B cell (primary cell): Measurements from ENCODE around the gene SEPTIN5. TPM values are rescaled to one million over a fixed set of nuclear protein-coding genes. Genes with fewer than 3 reads are reported as not detected.

Experiments used
- ATAC-seq: fragments of 200-7000 bp; cut with Tn5 transposase; one replicate; pipeline ENCODE4 v1.10.0; 2021; ENCODE audit warnings: low read depth, mild to moderate bottlenecking, moderate number of reproducible peaks, moderate library complexity
- CTCF ChIA-PET: fragments of 350-600 bp; sonication (Branson Sonifier 250); formaldehyde crosslinking; loops from one replicate; lab custom pipeline; 2021; ENCODE audit warnings: antibody characterized with exemption, inconsistent platforms; lab: Charles Lee
- POLR2A ChIA-PET: fragments of 350-600 bp; sonication (Branson Sonifier 250); formaldehyde crosslinking; loops from one replicate; lab custom pipeline; 2021; ENCODE audit warnings: antibody characterized with exemption; lab: Charles Lee
- DNase-seq: peaks from one replicate; pipeline ENCODE4 v3.0.0; 2013
- H2AFZ ChIP-seq: 2 replicates; pipeline ENCODE4 v1.6.1; 2012; ENCODE audit warnings: mild to moderate bottlenecking, low read depth, low read length; ENCODE audit not compliant: insufficient read depth, poor library complexity, severe bottlenecking
- H3K27ac ChIP-seq, 2 donors: 1 replicate in 1 of 2; 2 replicates in 1 of 2; pipeline ENCODE4 v1.5.1; 2012 to 2013; ENCODE audit warnings: low read length in 2 of 2, mild to moderate bottlenecking in 2 of 2, moderate library complexity in 1 of 2
- H3K27me3 ChIP-seq, 4 experiments: fragments of 200-600 bp in 1 of 4; sonication (generic) in 1 of 4; replicated peaks in 1 of 4; 1 replicate in 2 of 4; 2 replicates in 2 of 4; pipeline versions ENCODE4 v1.6.1 to v1.7.0; 2013 to 2016; ENCODE audit warnings: low read length in 3 of 4, mild to moderate bottlenecking in 2 of 4, mixed read lengths in 1 of 4, moderate library complexity in 1 of 4; ENCODE audit not compliant: insufficient read depth in 4 of 4, control insufficient read depth in 3 of 4; ENCODE audit errors: control extremely low read depth in 1 of 4
- H3K36me3 ChIP-seq, 2 experiments: replicated peaks in 1 of 2; 1 replicate in 1 of 2; 2 replicates in 1 of 2; pipeline versions ENCODE4 v1.6.1 to v1.7.1; 2013; ENCODE audit warnings: low read length in 1 of 2; ENCODE audit not compliant: insufficient read depth in 2 of 2, control insufficient read depth in 1 of 2; ENCODE audit errors: control extremely low read depth in 1 of 2, extremely low read depth in 1 of 2
- H3K4me1 ChIP-seq, 2 donors: fragments of 200-600 bp in 1 of 2; sonication (generic) in 1 of 2; 1 replicate in 1 of 2; 2 replicates in 1 of 2; pipeline versions ENCODE4 v1.5.1 to v1.6.1; 2013 to 2017; ENCODE audit warnings: low read length in 2 of 2; ENCODE audit not compliant: control insufficient read depth in 2 of 2, insufficient read depth in 2 of 2
- H3K4me2 ChIP-seq: replicated peaks from 2 replicates; pipeline ENCODE3; 2012; ENCODE audit warnings: mild to moderate bottlenecking, low read depth, low read length; ENCODE audit not compliant: poor library complexity, severe bottlenecking
- H3K4me3 ChIP-seq, 5 experiments: fragments of 200-600 bp in 1 of 5; sonication (generic) in 1 of 5; 1 replicate in 3 of 5; 2 replicates in 2 of 5; pipeline versions ENCODE4 v1.5.1 to v1.7.0; 2011 to 2016; ENCODE audit warnings: low read length in 4 of 5, mild to moderate bottlenecking in 4 of 5, low read depth in 2 of 5, control low read depth in 1 of 5, moderate library complexity in 1 of 5; ENCODE audit not compliant: insufficient read depth in 1 of 5; ENCODE audit errors: control extremely low read depth in 1 of 5, extremely low read depth in 1 of 5
- H3K79me2 ChIP-seq: fragments of 200-600 bp; sonication (generic); one replicate; pipeline ENCODE4 v1.6.0; 2016; ENCODE audit warnings: low read length; ENCODE audit not compliant: control insufficient read depth, insufficient read depth
- H3K9ac ChIP-seq: fragments of 200-600 bp; sonication (generic); 2 replicates; pipeline ENCODE4 v1.6.1; 2017; ENCODE audit warnings: mild to moderate bottlenecking, low read length, moderate library complexity
- H3K9me3 ChIP-seq, 3 donors: one replicate each; pipeline versions ENCODE4 v1.6.1 to v1.7.1; 2013; ENCODE audit warnings: low read length in 2 of 3; ENCODE audit not compliant: control insufficient read depth in 2 of 3, insufficient read depth in 1 of 3; ENCODE audit errors: control extremely low read depth in 1 of 3
- H4K20me1 ChIP-seq: 2 replicates; pipeline ENCODE4 v1.6.0; 2012; ENCODE audit warnings: mild to moderate bottlenecking, low read length; ENCODE audit not compliant: insufficient read depth, control insufficient read depth, poor library complexity, severe bottlenecking
- H3K27ac Mint-ChIP-seq: one replicate; pipeline ENCODE4 v1.8.0; 2021; ENCODE audit warnings: mixed read lengths
- H3K27me3 Mint-ChIP-seq: one replicate; pipeline ENCODE4 v1.8.0; 2021; ENCODE audit warnings: mixed read lengths
- H3K4me1 Mint-ChIP-seq: one replicate; pipeline ENCODE4 v1.8.0; 2021; ENCODE audit warnings: mixed read lengths
- H3K4me3 Mint-ChIP-seq: one replicate; pipeline ENCODE4 v1.8.0; 2021; ENCODE audit warnings: mixed read lengths
- H3K9me3 Mint-ChIP-seq: one replicate; pipeline ENCODE4 v1.8.0; 2022; ENCODE audit warnings: mixed read lengths; ENCODE audit not compliant: insufficient read depth
- EZH2 ChIP-seq: IDR thresholded peaks from 2 replicates; pipeline ENCODE4 v1.6.1; 2012; ENCODE audit warnings: borderline replicate concordance, low read depth, mild to moderate bottlenecking, moderate library complexity, low read length; ENCODE audit not compliant: insufficient read depth, poor library complexity, severe bottlenecking
- WGBS: methylation state at CpG from one replicate; pipeline ENCODE4 v1.1.5; 2013; ENCODE audit warnings: missing lambda C conversion rate; ENCODE audit not compliant: insufficient coverage; 5-methylcytosine and 5-hydroxymethylcytosine counted together
- intact Hi-C: fragments of 100-400 bp; cut with micrococcal nuclease; formaldehyde crosslinking; loops from one replicate; pipeline ENCODE4 v1.10.0; 2022
- polyA plus RNA-seq: library from polyadenylated mRNA; depleted of rRNA; stranded (reverse); fragments of >200 nt; gene quantifications from 2 replicates; pipeline ENCODE4 v1.2.3, GENCODE V29; 2012
- total RNA-seq, 2 donors: library from RNA; stranded (reverse); fragments of 120-200 nt in 1 of 2; gene quantifications; 1 replicate in 1 of 2; 2 replicates in 1 of 2; pipeline versions ENCODE4 v1.2.3 to v1.2.4, GENCODE V29; 2013 to 2022
- TF ChIP-seq, protein P1 (sequence below): fragments of 200-600 bp; IDR thresholded peaks from one replicate; pipeline ENCODE4 v1.8.0; 2022; ENCODE audit warnings: antibody characterized with exemption, mild to moderate bottlenecking

The SEPTIN5 gene
- total and polyA plus RNA-seq, 2 donors (not counting 1 experiment from before 2014, with no cell fraction given), result 0.06 TPM; not detected in 1

DNA sequence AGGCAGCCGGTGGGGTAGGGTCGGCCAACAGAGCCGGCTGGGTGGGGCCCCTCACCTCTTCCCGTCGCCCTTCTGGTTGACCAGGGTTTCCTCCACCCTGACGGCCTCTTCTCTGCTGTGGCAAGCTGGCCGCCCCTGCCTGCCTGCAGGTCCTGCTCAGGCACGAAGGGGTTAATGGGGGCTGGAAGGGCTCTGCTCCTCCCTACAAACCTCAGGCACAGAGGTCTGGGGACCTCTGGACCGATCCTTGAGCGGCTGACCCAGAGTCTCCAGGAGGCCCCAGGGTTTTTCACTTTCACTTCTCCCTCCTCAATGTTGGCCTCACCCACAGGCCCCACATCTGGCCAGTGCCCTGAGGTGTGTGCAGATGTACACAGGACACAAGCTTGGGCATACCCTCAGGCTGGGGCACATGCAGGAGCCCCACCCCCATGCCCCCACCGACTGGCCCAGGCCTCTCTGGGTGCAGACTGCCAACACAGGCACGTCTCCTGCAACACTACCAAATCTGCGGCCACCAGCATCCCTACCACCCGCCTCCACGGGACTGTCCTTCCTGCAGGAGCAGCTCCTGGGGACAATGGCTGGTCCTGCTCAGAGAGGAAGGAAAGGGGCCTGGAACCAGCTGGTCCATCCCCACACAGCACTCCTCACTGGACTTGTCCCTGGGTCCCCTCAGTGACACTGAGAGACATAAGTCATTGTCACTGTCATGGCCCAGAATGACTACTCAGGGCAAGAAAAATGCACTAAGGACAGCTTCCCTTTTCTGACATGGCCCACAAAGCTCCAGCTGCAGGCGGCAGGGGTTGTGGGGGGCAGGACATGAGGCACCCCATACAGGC lies 43.1 kb downstream of the SEPTIN5 start:
- 28% methylated on average over 16 of the region's 16 CpGs for WGBS
- Mint-ChIP-seq H3K4me1 (peaks cover 36% of the 10 kb centered on the region), H3K27ac (peak overlapping the region; percentile 56), H3K9me3 (no peaks in the 10 kb centered on the region), H3K4me3 (peak overlapping the region; percentile 83), H3K27me3 (peaks cover 56% of the 10 kb centered on the region)
- Histone ChIP-seq H3K9me3 (peaks cover 0 to 19% (median 0%) of the 10 kb centered on the region in 3 donors), H3K4me1 (peaks cover 34 to 46% of the 10 kb centered on the region in 2 donors), H3K4me2 (peak overlapping the region; percentile 78), H2AFZ (peak overlapping the region; percentile 43), H3K27me3 (peaks cover 0 to 81% (median 42%) of the 10 kb centered on the region in 4 experiments), H4K20me1 (no peaks in the 10 kb centered on the region), H3K9ac (peak overlapping the region; percentile 54), H3K4me3 (peak overlapping the region in 4 of 5 experiments; percentile 31 to 51 (median 41)), H3K36me3 (no peaks in the 10 kb centered on the region), H3K79me2 (no peaks in the 10 kb centered on the region), H3K27ac (no peak overlapping the region)
- TF ChIP-seq EZH2, result no peak
- TF ChIP-seq, protein P1, sequence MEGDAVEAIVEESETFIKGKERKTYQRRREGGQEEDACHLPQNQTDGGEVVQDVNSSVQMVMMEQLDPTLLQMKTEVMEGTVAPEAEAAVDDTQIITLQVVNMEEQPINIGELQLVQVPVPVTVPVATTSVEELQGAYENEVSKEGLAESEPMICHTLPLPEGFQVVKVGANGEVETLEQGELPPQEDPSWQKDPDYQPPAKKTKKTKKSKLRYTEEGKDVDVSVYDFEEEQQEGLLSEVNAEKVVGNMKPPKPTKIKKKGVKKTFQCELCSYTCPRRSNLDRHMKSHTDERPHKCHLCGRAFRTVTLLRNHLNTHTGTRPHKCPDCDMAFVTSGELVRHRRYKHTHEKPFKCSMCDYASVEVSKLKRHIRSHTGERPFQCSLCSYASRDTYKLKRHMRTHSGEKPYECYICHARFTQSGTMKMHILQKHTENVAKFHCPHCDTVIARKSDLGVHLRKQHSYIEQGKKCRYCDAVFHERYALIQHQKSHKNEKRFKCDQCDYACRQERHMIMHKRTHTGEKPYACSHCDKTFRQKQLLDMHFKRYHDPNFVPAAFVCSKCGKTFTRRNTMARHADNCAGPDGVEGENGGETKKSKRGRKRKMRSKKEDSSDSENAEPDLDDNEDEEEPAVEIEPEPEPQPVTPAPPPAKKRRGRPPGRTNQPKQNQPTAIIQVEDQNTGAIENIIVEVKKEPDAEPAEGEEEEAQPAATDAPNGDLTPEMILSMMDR, result no peak
- intact Hi-C loops, result no loop called here
- CTCF ChIA-PET, result interaction anchor here (1.0 to 2.3 kb wide), 3 partner anchors 26 to 191 kb away, joined by 4 to 20 read pairs (median 18); no protein-coding TSS in a partner anchor
- ATAC-seq, result peak; percentile 61
- peak; percentile 56 for DNase-seq
- POLR2A ChIA-PET, result no interaction called here
